Fibroblast of lung (primary cell): ENCODE results near the gene PCDHA1.

Source experiments
- EZH2 ChIP-seq: IDR thresholded peaks from 2 replicates; pipeline ENCODE4 v1.5.1; 2012; ENCODE audit warnings: low read length, control low read depth, mild to moderate bottlenecking; ENCODE audit errors: missing control alignments
- TF ChIP-seq, protein P1 (sequence below), 2 donors: IDR thresholded peaks in 1 of 2; conservative IDR thresholded peaks in 1 of 2; 1 replicate in 1 of 2; 2 replicates in 1 of 2; pipeline ENCODE4 v1.5.1; 2011 to 2012; ENCODE audit warnings: low read length in 2 of 2, control low read depth in 1 of 2, inconsistent platforms in 1 of 2, low read depth in 1 of 2, mild to moderate bottlenecking in 1 of 2

DNA sequence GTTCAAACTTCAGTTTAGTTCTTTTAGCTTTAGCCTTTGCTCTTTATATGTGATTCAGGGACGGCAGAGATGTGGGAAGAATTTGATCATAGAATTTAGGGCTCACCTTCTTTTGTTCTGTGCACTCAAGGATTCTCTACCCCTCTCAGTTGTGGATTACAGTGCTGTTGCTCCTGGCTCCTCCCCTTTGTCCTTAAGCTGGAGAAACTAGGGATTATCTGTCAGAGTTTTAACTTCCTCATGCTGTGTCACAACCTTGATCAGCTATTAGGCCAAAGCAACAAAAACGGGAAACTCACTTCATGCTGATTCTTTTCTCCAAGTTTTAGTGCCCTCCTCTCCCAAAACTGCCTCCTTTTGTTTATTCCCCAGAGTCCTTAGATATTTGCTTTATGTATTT lies 167.3 kb downstream of the PCDHA1 start:
- TF ChIP-seq, protein P1, sequence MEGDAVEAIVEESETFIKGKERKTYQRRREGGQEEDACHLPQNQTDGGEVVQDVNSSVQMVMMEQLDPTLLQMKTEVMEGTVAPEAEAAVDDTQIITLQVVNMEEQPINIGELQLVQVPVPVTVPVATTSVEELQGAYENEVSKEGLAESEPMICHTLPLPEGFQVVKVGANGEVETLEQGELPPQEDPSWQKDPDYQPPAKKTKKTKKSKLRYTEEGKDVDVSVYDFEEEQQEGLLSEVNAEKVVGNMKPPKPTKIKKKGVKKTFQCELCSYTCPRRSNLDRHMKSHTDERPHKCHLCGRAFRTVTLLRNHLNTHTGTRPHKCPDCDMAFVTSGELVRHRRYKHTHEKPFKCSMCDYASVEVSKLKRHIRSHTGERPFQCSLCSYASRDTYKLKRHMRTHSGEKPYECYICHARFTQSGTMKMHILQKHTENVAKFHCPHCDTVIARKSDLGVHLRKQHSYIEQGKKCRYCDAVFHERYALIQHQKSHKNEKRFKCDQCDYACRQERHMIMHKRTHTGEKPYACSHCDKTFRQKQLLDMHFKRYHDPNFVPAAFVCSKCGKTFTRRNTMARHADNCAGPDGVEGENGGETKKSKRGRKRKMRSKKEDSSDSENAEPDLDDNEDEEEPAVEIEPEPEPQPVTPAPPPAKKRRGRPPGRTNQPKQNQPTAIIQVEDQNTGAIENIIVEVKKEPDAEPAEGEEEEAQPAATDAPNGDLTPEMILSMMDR (conservative IDR thresholded peaks at IDR 0.05 in 1 of 2, IDR thresholded peaks at IDR 0.05 in 1 of 2; ENCODE audit: low read depth in 1 of 2, low read length in 2 of 2): no peak
- TF ChIP-seq EZH2: no peak
